Measurements from ENCODE around the gene RSPH1.
"Not testable (repeated sequence)": the region's sequence is repeated elsewhere in the genome, so short reads cannot be mapped to it uniquely, and the experiment has no call there.

Gene RSPH1

DNA sequence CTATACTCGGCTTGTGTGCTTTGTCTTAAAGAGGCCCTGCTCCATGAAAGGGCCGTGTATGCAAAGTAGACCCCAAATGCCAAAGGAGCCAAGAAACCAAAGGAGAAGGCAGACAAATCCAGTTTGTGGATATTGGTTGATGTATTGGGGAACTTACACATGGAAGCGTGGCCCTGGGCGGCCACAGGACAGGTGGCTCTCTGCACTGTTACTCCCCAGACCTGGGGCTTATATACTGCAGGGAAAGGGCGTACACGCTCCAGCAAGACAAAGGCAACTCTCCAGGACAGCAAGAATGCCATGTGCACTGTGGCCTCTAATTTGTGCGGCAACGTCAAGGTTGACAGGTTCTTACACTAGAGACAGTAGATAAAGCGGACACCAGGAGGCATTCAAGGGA is 24.8 kb downstream of the RSPH1 start:
- Histone ChIP-seq H3K4me2 (ENCODE audit: low read depth, low read length, poor library complexity, severe bottlenecking) (no peak overlapping the region), H3K27me3 (ENCODE audit: insufficient read depth, low read length, poor library complexity, severe bottlenecking) (no peaks in the 10 kb centered on the region), H3K4me1 (ENCODE audit: insufficient read depth, low read length, poor library complexity, severe bottlenecking) (peaks cover 71% of the 10 kb centered on the region), H3K9me2 (replicated peaks; ENCODE audit: low read depth, low read length) (no peaks in the 10 kb centered on the region), H3K4me3 (ENCODE audit: low read length, poor library complexity, severe bottlenecking) (no peak overlapping the region), H2AFZ (ENCODE audit: low read length) (no peak overlapping the region), H3K9ac (ENCODE audit: low read depth, low read length, poor library complexity, severe bottlenecking) (no peak overlapping the region), H3F3A (ENCODE audit: low read depth) (no peaks in the 10 kb centered on the region), H4K20me1 (ENCODE audit: insufficient read depth, low read length, poor library complexity, severe bottlenecking) (no peaks in the 10 kb centered on the region), H3K9me3 (ENCODE audit: insufficient read depth, low read depth, low read length) (no peaks in the 10 kb centered on the region), H3K36me3 (ENCODE audit: insufficient read depth, low read length) (no peaks in the 10 kb centered on the region), H3K79me2 (ENCODE audit: insufficient read depth, low read length) (no peaks in the 10 kb centered on the region)
- no peak for TF ChIP-seq EZH2phosphoT487 (IDR thresholded peaks at IDR 0.05; ENCODE audit: borderline replicate concordance)
- TF ChIP-seq, protein P1, sequence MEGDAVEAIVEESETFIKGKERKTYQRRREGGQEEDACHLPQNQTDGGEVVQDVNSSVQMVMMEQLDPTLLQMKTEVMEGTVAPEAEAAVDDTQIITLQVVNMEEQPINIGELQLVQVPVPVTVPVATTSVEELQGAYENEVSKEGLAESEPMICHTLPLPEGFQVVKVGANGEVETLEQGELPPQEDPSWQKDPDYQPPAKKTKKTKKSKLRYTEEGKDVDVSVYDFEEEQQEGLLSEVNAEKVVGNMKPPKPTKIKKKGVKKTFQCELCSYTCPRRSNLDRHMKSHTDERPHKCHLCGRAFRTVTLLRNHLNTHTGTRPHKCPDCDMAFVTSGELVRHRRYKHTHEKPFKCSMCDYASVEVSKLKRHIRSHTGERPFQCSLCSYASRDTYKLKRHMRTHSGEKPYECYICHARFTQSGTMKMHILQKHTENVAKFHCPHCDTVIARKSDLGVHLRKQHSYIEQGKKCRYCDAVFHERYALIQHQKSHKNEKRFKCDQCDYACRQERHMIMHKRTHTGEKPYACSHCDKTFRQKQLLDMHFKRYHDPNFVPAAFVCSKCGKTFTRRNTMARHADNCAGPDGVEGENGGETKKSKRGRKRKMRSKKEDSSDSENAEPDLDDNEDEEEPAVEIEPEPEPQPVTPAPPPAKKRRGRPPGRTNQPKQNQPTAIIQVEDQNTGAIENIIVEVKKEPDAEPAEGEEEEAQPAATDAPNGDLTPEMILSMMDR (conservative IDR thresholded peaks at IDR 0.05; ENCODE audit: low read length) = no peak

GRCh38 chr21:42469726-42470125 is 26.3 kb downstream of the RSPH1 start:
- not testable (repeated sequence) for H3K27me3 ChIP-seq (ENCODE audit: insufficient read depth, low read length, poor library complexity, severe bottlenecking); H3K4me2 ChIP-seq (ENCODE audit: low read depth, low read length, poor library complexity, severe bottlenecking); H3K9me2 ChIP-seq (replicated peaks; ENCODE audit: low read depth, low read length); H4K20me1 ChIP-seq (ENCODE audit: insufficient read depth, low read length, poor library complexity, severe bottlenecking); H3K9me3 ChIP-seq (ENCODE audit: insufficient read depth, low read depth, low read length); H3K79me2 ChIP-seq (ENCODE audit: insufficient read depth, low read length); H3K9ac ChIP-seq (ENCODE audit: low read depth, low read length, poor library complexity, severe bottlenecking); H2AFZ ChIP-seq (ENCODE audit: low read length); H3K4me3 ChIP-seq (ENCODE audit: low read length, poor library complexity, severe bottlenecking); H3F3A ChIP-seq (ENCODE audit: low read depth); H3K36me3 ChIP-seq (ENCODE audit: insufficient read depth, low read length)
- peaks cover 76% of the 10 kb centered on the region for H3K4me1 ChIP-seq (ENCODE audit: insufficient read depth, low read length, poor library complexity, severe bottlenecking)

- Histone ChIP-seq H3K79me2 (ENCODE audit: insufficient read depth, low read length) (no peaks in the 10 kb centered on the region), H3K4me2 (ENCODE audit: low read depth, low read length, poor library complexity, severe bottlenecking) (no peak overlapping the region), H3K4me3 (ENCODE audit: low read length, poor library complexity, severe bottlenecking) (no peak overlapping the region), H3K4me1 (ENCODE audit: insufficient read depth, low read length, poor library complexity, severe bottlenecking) (peaks cover 77% of the 10 kb centered on the region), H3F3A (ENCODE audit: low read depth) (peaks cover 11% of the 10 kb centered on the region; the same call in 1 of the 2 replicates), H3K9me3 (ENCODE audit: insufficient read depth, low read depth, low read length) (no peaks in the 10 kb centered on the region), H3K9me2 (replicated peaks; ENCODE audit: low read depth, low read length) (no peaks in the 10 kb centered on the region), H2AFZ (ENCODE audit: low read length) (no peak overlapping the region), H4K20me1 (ENCODE audit: insufficient read depth, low read length, poor library complexity, severe bottlenecking) (no peaks in the 10 kb centered on the region), H3K36me3 (ENCODE audit: insufficient read depth, low read length) (no peaks in the 10 kb centered on the region), H3K9ac (ENCODE audit: low read depth, low read length, poor library complexity, severe bottlenecking) (peak overlapping the region; percentile 83), H3K27me3 (ENCODE audit: insufficient read depth, low read length, poor library complexity, severe bottlenecking) (no peaks in the 10 kb centered on the region)
- TF ChIP-seq EZH2phosphoT487 (IDR thresholded peaks at IDR 0.05; ENCODE audit: borderline replicate concordance) = no peak
- TF ChIP-seq, protein P1 (conservative IDR thresholded peaks at IDR 0.05; ENCODE audit: low read length) = no peak
Observed at GRCh38 chr21:42469272-42469671, 26.8 kb downstream of the RSPH1 start.

GRCh38 chr21:42468491-42469131 is 27.4 kb downstream of the RSPH1 start:
- peaks cover 77% of the 10 kb centered on the region for H3K4me1 ChIP-seq (ENCODE audit: insufficient read depth, low read length, poor library complexity, severe bottlenecking)
- H3K36me3 ChIP-seq (ENCODE audit: insufficient read depth, low read length) = no peaks in the 10 kb centered on the region
- no peak overlapping the region for H3K4me3 ChIP-seq (ENCODE audit: low read length, poor library complexity, severe bottlenecking)
- peak overlapping the region; percentile 83 for H3K9ac ChIP-seq (ENCODE audit: low read depth, low read length, poor library complexity, severe bottlenecking)
- no peak overlapping the region for H2AFZ ChIP-seq (ENCODE audit: low read length)
- H3F3A ChIP-seq (ENCODE audit: low read depth) = peaks cover 12% of the 10 kb centered on the region; the same call in 1 of the 2 replicates
- no peaks in the 10 kb centered on the region for H4K20me1 ChIP-seq (ENCODE audit: insufficient read depth, low read length, poor library complexity, severe bottlenecking)
- H3K79me2 ChIP-seq (ENCODE audit: insufficient read depth, low read length) = no peaks in the 10 kb centered on the region
- no peaks in the 10 kb centered on the region for H3K9me3 ChIP-seq (ENCODE audit: insufficient read depth, low read depth, low read length)
- no peaks in the 10 kb centered on the region for H3K27me3 ChIP-seq (ENCODE audit: insufficient read depth, low read length, poor library complexity, severe bottlenecking)
- TF ChIP-seq EZH2phosphoT487 (IDR thresholded peaks at IDR 0.05; ENCODE audit: borderline replicate concordance) = no peak
- TF ChIP-seq, protein P1 (conservative IDR thresholded peaks at IDR 0.05; ENCODE audit: low read length) = no peak
- no peak overlapping the region for H3K4me2 ChIP-seq (ENCODE audit: low read depth, low read length, poor library complexity, severe bottlenecking)
- H3K9me2 ChIP-seq (replicated peaks; ENCODE audit: low read depth, low read length) = no peaks in the 10 kb centered on the region
